Upper lobe of left lung (tissue), 6 donors: Measurements from ENCODE around the gene RASSF3. TPM values are rescaled to one million over a fixed set of nuclear protein-coding genes. Genes with fewer than 3 reads are reported as not detected.
A peak's percentile ranks its signal among the peaks of the same experiment; 100 is the strongest.
"Not testable (repeated sequence)": the region's sequence is repeated elsewhere in the genome, so short reads cannot be mapped to it uniquely, and the experiment has no call there.

ENCODE experiments used
- ATAC-seq, 2 donors: fragments of 200-7000 bp; cut with Tn5 transposase; one replicate each; pipeline ENCODE4 v1.9.1; 2022; ENCODE audit warnings: mild to moderate bottlenecking in 2 of 2, moderate library complexity in 2 of 2; ENCODE audit not compliant: low FRiP score in 2 of 2
- DNase-seq, 2 donors: peaks; one replicate each; pipeline ENCODE4 v3.0.0-alpha.2; 2019 to 2020
- H3K27ac ChIP-seq, 4 donors: fragments of 200-600 bp; sonication (generic); one replicate each; pipeline ENCODE4 v1.5.1; 2016 to 2019
- H3K27me3 ChIP-seq, 4 donors: fragments of 200-600 bp; sonication (generic); one replicate each; pipeline ENCODE4 v1.5.1; 2017 to 2019
- H3K36me3 ChIP-seq, 4 donors: fragments of 200-600 bp; sonication (generic); one replicate each; pipeline ENCODE4 v1.5.1; 2016 to 2019
- H3K4me1 ChIP-seq, 4 donors: fragments of 200-600 bp; sonication (generic); one replicate each; pipeline ENCODE4 v1.5.1; 2018 to 2019
- H3K4me3 ChIP-seq, 4 donors: fragments of 200-600 bp; sonication (generic); one replicate each; pipeline ENCODE4 v1.5.1; 2017 to 2019; ENCODE audit warnings: mild to moderate bottlenecking in 2 of 4, moderate library complexity in 1 of 4
- H3K9me3 ChIP-seq, 4 donors: fragments of 200-600 bp; sonication (generic); one replicate each; pipeline ENCODE4 v1.5.1; 2018 to 2019
- CTCF ChIP-seq, 6 experiments: fragments of 450-650 bp in 4 of 6; fragments of 200-600 bp in 2 of 6; sonication (generic) in 2 of 6; IDR thresholded peaks; one replicate each; pipeline ENCODE4 v1.5.1; 2016 to 2019; ENCODE audit warnings: antibody characterized with exemption in 6 of 6
- EP300 ChIP-seq, 4 donors: sonication (generic); formaldehyde crosslinking; IDR thresholded peaks; one replicate each; pipeline ENCODE4 v1.5.1; 2017; ENCODE audit warnings: antibody characterized with exemption in 4 of 4, control low read depth in 2 of 4
- POLR2A ChIP-seq, 4 donors: fragments of 450-650 bp; IDR thresholded peaks; one replicate each; pipeline ENCODE4 v1.5.1; 2016 to 2017; ENCODE audit warnings: antibody characterized with exemption in 4 of 4, mild to moderate bottlenecking in 2 of 4
- POLR2AphosphoS5 ChIP-seq, 2 donors: sonication (generic); formaldehyde crosslinking; IDR thresholded peaks; one replicate each; pipeline ENCODE4 v1.5.1; 2017; ENCODE audit warnings: antibody characterized with exemption in 2 of 2
- WGBS, 2 donors: methylation state at CpG; one replicate each; pipeline ENCODE4 v1.1.5; 2017 to 2018; 5-methylcytosine and 5-hydroxymethylcytosine counted together
- total RNA-seq, 6 donors: library from RNA; depleted of rRNA in 4 of 6; stranded (reverse); fragments of >200 nt in 4 of 6; gene quantifications; one replicate each; pipeline versions ENCODE4 v1.1.0 to v1.2.1, GENCODE V29; 2016 to 2021
- donor health status: DM: no; HTN: no; CAD: no; lungs with moderate emphysema.
- donor health status: DM: no; HTN: yes; CAD: no; lungs with severe emphysema.

The RASSF3 gene
- total RNA-seq, 6 donors from 2014 or later = 25.0 to 104 (median 46.0) TPM

- peaks cover 44 to 71% (median 64%) of the 10 kb centered on the region in 4 donors for H3K4me1 ChIP-seq
- ATAC-seq (peak in 1 of 2 donors; percentile 49), DNase-seq (no peak)
- H3K27ac ChIP-seq = peak overlapping the region; percentile 24 to 74 (median 61)
- no peaks in the 10 kb centered on the region for H3K36me3 ChIP-seq
- no peaks in the 10 kb centered on the region for H3K27me3 ChIP-seq
- 84 to 90% methylated on average over 13 of the region's 13 CpGs for WGBS, 2 donors
- TF ChIP-seq POLR2AphosphoS5 (IDR thresholded peaks at IDR 0.05) (no peak), POLR2A (IDR thresholded peaks at IDR 0.05) (no peak), EP300 (IDR thresholded peaks at IDR 0.05) (no peak), CTCF (IDR thresholded peaks at IDR 0.05) (no peak)
- no peak overlapping the region for H3K4me3 ChIP-seq
- H3K9me3 ChIP-seq = no peaks in the 10 kb centered on the region
These were observed 11.1 kb downstream of the RASSF3 start for GRCh38 chr12:64621257-64621942.

DNA sequence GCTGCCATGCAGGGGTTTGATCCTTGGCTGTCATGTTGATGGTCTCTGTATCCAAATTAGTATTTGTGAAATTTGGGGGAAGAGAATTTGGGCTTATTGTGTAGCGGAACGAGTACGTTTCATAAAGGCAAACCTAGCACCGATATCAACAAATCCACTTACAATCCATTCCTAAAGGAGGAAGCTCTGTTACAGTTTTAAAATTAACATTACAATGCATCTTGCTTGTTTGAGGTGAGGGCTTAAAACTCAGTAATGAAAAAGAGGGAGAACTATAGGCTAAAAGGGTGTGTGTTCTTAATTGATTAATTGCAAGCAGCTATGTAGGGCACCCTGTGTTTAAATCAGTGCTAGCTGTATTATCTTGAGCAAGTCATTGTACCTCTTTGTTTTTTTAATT is 13.7 kb downstream of the RASSF3 start:
- H3K9me3 ChIP-seq = no peaks in the 10 kb centered on the region
- no peak overlapping the region for H3K4me3 ChIP-seq
- no peak for TF ChIP-seq POLR2AphosphoS5 (IDR thresholded peaks at IDR 0.05)
- TF ChIP-seq POLR2A (IDR thresholded peaks at IDR 0.05) = no peak
- no peak for TF ChIP-seq CTCF (IDR thresholded peaks at IDR 0.05)
- TF ChIP-seq EP300 (IDR thresholded peaks at IDR 0.05) = no peak
- ATAC-seq = no peak
- WGBS, 2 donors = 92 to 94% methylated on average over 4 of the region's 4 CpGs
- H3K27me3 ChIP-seq = no peaks in the 10 kb centered on the region
- H3K27ac ChIP-seq = peak overlapping the region in 2 of 4 donors; percentile 83 to 91
- no peaks in the 10 kb centered on the region for H3K36me3 ChIP-seq
- no peak for DNase-seq
- peaks cover 50 to 72% (median 59%) of the 10 kb centered on the region in 4 donors for H3K4me1 ChIP-seq

DNA sequence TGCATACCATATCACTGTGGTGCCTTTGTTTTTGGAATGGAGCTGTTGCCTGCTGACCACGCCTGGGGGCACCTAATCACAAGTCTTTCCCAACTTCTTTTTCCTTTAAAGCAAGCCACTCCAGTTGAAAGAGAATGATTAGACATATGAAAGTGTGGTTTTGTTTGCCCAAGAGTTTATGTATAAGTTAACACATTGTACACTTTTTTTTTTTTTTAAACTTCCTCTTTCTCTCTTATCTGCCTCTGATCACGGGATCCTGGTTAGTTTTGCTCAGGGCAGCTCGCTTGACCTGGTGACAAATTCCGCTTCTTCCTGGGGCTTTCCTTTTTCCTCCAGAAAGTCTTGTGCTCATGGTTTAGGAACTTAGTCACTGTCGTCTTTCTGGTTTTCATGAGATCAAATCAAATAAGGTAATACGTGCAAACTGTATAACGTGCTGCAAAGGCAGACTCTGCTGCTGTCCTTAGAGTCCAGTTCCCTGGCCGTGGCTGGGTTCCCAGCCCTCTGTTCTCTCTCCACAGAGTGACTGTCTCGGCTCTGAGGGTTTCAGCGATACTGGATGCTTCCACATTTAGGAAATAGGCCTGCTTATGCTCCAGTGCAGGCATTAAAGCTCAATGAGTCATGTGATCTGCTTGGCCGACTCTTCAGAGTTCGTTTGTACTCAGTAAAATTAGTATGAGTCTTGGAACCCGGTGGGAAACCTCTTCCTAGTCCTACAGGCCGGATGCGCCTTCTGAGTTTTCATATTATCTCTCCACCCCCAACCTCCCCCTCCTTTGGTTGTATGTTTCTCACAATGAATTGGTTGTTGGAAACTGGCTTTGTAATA is 15.2 kb downstream of the RASSF3 start:
- peak overlapping the region in 3 of 4 donors; percentile 23 to 38 (median 33) for H3K4me3 ChIP-seq
- no peaks in the 10 kb centered on the region for H3K9me3 ChIP-seq
- 7 to 12% methylated on average over 12 to 15 of the region's 15 CpGs for WGBS, 2 donors
- peak in 1 of 2 donors; percentile 66 for DNase-seq
- H3K4me1 ChIP-seq = peaks cover 43 to 63% (median 48%) of the 10 kb centered on the region in 4 donors
- H3K36me3 ChIP-seq = no peaks in the 10 kb centered on the region
- TF ChIP-seq POLR2A (IDR thresholded peaks at IDR 0.05) (peak in 1 of 4 donors; percentile 42), EP300 (IDR thresholded peaks at IDR 0.05) (peak in 1 of 4 donors; percentile 25), CTCF (IDR thresholded peaks at IDR 0.05) (no peak), POLR2AphosphoS5 (IDR thresholded peaks at IDR 0.05) (peak in 1 of 2 donors; percentile 33)
- H3K27me3 ChIP-seq = no peaks in the 10 kb centered on the region
- peak overlapping the region; percentile 82 to 91 (median 84) for H3K27ac ChIP-seq
- ATAC-seq = peak; percentile 84 to 87

DNA sequence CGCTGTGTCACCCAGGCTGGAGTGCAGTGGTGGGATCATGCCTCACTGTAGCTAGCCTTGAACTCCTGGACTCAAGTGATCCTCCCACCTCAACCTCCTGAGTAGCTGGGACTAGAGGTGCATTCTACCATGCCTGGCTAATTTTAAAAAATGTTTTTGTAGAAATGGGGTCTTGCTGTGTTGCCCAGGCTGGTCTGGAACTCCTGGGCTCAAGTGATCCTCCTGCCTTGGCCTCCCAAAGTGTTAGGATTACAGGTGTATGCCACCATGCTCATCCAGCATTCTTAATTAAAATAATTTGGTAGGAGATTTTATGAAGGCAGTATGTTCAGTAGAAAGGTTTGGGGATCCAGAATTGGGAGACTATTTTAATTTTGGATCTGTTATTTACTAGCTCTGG is 16.3 kb downstream of the RASSF3 start:
- H3K27me3 ChIP-seq, ATAC-seq, DNase-seq, H3K36me3 ChIP-seq, H3K9me3 ChIP-seq, H3K4me3 ChIP-seq: not testable (repeated sequence)
- Histone ChIP-seq H3K27ac (peak overlapping the region; percentile 82 to 91 (median 84)), H3K4me1 (peaks cover 37 to 59% (median 43%) of the 10 kb centered on the region in 4 donors)
- 94 to 100% methylated on average over 1 of the region's 1 CpG for WGBS, 2 donors

- H3K27me3 ChIP-seq = no peaks in the 10 kb centered on the region
- H3K27ac ChIP-seq = peak overlapping the region in 3 of 4 donors; percentile 1 to 37 (median 27)
- ATAC-seq = peak in 1 of 2 donors; percentile 57
- no peaks in the 10 kb centered on the region for H3K9me3 ChIP-seq
- H3K4me3 ChIP-seq = no peak overlapping the region
- DNase-seq = no peak
- H3K36me3 ChIP-seq = no peaks in the 10 kb centered on the region
- peaks cover 37 to 63% (median 46%) of the 10 kb centered on the region in 4 donors for H3K4me1 ChIP-seq
- no peak for TF ChIP-seq EP300 (IDR thresholded peaks at IDR 0.05)
- no peak for TF ChIP-seq CTCF (IDR thresholded peaks at IDR 0.05)
- TF ChIP-seq POLR2AphosphoS5 (IDR thresholded peaks at IDR 0.05) = no peak
- no peak for TF ChIP-seq POLR2A (IDR thresholded peaks at IDR 0.05)
These were observed 17.5 kb downstream of the RASSF3 start for GRCh38 chr12:64627771-64628170.
